GM21576 (cell line): ENCODE measurements around the gene INF2.
"Not testable (repeated sequence)": the region's sequence is repeated elsewhere in the genome, so short reads cannot be mapped to it uniquely, and the experiment has no call there.

ENCODE experiments used
- ATAC-seq: cut with Tn5 transposase; IDR thresholded peaks from one replicate; pipeline ENCODE4 v1.9.1; 2021; ENCODE audit warnings: mild to moderate bottlenecking, moderate library complexity; ENCODE audit not compliant: unreplicated experiment

INF2 gene

DNA sequence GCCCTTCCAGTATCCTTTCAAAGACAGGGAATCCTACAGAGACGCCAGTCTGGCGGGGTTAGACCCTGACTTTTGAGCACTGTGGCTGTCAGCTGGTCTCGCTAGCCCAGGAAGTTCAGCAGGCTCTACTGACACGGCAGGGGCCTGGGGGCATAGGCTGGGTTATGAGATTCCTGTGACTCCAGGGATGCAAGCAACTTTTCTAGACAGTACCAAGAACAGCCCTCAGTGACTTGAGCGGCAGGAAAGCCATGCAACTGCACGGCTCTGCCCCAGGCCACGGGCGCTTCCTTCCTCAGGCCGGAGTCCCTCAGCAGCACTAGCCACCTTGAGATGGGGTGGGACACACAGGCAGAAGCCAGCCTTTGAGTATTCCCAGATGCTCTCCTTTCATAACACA lies 58.5 kb downstream of the INF2 start:
- no peak for ATAC-seq

DNA sequence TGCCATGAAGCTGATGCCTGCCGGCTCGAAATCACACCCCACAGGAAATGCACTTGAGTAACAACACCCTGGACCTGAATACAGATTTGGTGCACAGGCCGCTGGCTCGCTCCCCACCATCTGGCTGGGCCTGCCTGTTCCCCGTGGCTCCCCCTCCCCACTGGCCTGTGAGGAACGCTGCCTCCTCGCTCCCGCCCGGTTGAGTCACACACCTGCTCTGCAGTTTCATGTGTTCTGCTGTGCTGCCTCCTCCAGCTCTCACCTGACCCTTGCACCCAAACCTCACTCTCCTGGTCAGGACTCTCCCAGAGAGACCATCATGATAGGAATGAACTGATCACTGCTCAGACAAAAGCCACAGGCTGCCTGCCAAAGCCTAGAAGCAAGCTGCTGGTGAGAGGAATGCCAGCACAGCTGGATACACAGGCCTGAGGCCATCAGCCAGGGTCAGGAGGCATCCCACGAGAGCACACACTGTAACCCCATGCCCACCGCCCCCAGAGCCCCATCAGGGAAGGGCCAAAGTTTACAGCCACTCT lies 59.8 kb downstream of the INF2 start:
- no peak for ATAC-seq

DNA sequence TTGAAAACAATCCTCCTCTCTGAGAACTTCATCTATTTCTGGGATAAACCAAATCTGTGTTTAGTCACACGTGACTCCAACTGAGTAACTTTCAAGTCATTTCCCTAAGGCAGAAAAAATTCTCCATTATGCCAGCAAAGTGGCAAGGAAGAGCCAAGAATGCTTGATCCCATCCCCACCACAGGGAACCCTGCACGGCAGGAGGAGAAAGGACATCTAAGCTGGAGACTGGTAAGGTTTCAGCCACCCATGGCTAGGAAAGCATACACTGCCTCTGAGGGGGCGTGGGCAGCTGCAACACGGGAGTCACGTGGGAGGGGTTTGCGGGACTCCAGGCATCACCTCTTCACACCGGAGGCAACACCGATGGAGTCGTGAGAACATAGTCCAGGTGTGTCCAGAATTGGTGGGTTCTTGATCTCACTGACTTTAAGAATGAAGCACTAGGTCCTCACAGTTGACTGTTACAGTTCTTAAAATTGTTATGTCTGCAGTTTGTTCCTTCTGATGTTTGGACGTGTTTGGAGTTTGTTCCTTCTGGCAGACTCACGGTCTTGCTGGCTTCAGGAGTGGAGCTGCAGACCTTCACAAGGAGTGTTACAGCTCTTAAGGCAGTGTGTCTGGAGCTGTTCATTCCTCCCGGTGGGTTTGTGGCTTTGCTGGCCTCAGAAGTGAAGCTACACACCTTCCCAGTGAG lies 60.8 kb downstream of the INF2 start:
- no peak for ATAC-seq

DNA sequence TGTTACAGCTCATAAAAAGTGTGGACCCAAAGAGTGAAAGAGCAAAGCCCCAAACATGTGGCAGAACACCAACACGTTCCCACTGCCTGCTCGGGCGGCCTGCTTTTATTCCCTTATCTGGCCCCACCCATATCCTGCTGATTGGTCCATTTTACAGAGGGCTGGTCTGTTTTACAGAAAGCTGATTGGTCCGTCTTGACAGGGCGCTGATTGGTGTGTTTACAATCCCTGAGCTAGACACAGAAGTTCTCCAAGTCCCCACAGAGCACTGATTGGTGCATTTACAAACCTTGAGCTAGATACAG lies 61.3 kb downstream of the INF2 start:
- ATAC-seq, result not testable (repeated sequence)

DNA sequence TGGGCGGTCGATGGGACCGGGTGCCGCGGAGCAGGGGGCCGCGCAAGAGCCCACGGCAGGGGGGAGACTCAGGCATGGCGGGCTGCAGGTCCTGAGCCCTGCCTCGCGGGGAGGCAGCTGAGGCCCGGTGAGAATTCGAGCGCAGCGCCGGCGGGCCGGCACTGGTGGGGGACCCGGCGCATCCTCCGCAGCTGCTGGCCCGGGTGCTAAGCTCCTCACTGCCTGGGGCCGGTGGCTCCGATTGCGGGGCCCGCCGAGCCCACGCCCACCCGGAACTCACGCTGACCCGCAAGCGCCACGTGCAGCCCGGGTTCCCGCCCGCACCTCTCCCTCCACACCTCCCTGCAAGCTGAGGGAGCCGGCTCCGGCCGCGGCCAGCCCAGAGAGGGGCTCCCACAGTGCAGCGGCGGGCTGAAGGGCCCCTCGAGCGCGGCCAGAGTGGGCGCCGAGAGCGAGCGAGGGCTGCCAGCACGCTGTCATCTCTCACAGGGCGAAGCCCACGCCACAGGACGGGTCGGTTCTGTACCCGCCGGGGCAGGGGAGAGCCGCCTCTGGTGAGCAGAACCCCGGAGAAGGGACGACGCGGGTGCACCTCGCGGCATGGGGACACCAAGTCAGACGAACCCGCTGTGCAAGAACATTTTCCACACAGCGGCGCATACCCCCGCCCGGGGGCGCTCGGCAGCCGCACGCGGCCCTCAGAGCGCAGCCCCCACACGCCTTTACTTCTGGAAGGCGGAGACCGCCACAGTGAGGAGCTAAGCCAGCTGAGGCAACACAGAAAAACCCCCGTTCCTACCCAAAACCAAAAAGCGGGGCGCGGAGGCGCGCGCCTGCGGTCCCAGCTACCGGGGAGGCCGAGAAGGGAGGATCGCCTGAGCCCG lies 62.4 kb downstream of the INF2 start:
- no peak for ATAC-seq

DNA sequence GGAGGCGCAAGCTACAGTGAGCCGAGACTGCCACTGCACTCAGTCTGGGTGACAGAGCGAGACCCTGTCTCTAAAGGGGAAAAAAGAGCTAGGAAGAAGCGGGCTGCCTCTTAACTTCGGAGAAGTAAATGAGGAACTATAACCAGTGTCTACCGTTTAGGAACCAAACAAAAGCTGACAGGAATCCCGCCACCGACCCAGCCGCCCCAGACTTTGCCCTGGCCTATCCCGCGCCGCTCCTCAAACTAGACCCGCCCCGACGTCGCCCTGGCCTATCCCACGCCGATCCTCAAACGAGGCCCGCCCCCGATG lies 63.0 kb downstream of the INF2 start:
- ATAC-seq, result peak; percentile 87

DNA sequence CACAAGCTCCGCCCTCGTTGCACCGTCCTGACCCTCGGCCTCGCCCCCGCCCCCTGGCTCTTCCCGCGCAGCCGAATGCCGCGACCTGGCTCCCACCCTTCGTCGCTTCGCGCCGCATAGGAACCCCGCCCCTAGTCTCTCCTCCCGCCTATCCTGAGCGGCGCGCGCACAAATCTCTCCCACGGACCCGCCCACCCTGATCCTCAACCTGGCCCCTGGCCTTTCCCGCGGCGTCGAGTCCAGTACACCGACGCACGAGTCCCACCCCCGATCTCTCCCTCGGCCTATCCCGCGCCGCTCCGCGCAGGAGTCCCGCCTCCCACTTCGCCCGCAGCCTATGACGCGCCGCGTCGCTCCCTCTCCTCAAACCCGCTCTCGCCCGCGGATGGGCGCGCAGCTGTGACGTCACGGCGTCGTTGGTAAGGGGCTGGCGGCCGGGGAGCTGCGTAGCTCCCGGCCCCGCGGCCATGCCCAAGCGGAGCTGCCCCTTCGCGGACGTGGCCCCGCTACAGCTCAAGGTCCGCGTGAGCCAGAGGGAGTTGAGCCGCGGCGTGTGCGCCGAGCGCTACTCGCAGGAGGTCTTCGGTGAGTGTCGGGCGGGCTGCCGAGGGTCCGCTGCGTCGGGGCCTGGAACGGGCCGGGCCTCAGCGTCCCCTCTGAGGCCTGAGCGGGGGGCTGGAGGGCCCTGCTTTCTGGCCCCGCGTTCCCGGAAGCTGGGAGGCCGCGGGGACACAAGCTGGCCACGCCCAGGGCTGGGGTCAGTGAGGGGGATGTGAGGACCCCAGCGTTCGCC lies 63.5 kb downstream of the INF2 start, which contains the start of gene SIVA1:
Gene SIVA1, plus strand, starts transcription at position 413 of the 793 bp plus-strand sequence. Its CDS starts 55 bp downstream, at position 468.
- peak; percentile 86 for ATAC-seq

DNA sequence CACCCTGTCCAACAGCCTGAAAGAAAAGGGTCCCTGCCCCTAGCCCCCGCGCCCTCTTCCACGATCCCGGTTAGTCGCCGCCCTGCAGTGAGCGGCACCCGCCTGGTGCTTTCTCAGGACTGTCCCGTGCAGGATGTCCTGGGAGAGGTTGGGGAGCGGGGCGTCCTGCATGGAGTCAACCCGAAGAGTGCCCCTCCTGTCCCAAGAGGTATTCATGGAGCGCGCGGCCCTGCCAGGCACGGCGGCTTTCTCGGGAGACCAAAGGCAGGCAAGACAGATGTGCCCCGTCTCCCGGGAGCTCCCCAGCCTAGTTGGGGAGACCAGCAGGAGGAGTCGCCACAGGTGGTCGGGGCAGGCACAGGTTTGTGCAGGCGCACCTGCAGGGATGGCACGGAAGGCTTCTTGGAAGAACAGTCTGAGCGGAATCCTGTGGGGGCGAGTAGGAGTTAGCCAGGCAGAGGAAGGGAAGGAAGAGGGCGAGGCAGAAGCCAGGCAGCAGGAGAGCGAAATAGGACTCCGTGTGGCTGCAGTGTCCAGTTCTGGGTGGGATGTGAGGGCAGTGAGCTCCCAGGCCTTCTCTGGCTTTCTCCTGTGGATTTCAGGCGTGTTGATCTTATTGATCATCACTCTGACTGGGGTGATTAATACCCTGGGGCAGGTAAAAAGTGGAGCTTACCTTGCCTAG lies 64.3 kb downstream of the INF2 start:
- ATAC-seq, result no peak

DNA sequence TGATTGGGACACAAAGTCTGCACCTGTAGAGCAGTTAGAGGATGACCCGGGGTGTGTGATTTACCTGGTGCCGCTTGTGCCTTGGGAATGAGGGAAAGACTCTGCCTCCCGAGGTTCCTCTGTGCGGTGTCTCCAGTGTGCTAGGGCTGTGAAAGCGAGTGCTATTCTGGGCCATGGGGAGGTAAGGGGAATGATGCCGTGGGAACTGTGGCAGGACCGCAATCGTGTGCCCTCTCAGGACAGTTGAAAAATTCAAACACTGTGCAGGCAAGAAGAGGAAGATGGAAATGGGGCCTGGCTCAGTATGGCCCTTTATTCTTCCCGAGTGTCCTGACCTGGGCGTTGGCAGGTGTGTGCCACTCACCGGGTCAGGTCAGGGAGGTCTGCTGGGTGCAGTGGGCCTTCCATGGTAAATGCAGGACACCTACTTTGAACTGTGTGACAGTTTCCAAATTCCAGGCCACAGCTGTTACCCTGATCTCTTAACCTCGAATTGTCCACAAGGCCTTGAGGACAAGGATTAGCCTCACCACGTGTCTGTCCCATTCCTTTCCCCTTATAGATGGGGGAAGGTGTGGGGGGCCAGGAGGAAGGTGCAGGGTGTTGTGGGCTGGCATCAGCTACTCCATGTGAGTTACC lies 64.9 kb downstream of the INF2 start:
- no peak for ATAC-seq

DNA sequence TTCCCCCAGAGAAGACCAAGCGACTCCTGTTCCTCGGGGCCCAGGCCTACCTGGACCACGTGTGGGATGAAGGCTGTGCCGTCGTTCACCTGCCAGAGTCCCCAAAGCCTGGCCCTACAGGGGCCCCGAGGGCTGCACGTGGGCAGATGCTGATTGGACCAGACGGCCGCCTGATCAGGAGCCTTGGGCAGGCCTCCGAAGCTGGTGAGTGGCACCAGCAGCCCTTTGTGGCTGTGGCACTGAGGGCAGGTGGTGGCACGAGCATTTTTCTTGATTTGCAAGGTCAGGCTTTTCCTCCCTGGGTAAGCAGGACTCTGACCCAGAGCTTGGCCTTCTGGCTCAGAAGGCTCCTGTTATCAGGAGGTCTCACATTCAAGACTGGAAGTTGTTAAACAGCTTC lies 66.2 kb downstream of the INF2 start:
- no peak for ATAC-seq

DNA sequence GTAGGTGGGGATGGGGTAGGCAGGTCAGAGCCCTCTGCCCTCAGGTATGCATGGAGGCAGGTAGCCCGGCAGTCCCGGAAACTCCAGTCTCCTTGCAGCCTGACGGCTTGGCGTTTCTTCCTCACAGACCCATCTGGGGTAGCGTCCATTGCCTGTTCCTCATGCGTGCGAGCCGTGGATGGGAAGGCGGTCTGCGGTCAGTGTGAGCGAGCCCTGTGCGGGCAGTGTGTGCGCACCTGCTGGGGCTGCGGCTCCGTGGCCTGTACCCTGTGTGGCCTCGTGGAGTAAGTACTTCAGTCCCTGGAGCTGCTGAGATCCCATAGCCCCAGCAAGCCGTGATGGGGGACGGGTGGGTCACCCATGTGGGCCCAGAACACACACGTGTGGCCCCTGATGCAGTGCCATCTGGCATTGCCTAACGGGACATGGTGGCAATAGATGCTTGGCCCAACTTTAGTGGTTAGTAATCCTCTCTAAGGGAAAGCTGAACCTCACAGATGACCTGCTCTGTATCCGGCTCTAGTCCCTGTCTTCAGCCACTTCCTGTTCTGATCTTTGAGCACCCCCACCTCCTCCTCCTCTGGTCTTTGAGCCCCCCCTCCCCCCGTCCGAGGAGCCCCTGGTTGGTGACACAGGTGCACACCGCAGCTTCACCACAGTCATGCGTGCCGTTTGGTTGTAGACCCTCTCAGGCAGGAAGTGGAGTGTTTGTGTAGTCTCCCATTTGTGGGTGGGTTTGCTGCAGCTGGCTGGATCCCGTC lies 67.2 kb downstream of the INF2 start:
- ATAC-seq, result no peak

DNA sequence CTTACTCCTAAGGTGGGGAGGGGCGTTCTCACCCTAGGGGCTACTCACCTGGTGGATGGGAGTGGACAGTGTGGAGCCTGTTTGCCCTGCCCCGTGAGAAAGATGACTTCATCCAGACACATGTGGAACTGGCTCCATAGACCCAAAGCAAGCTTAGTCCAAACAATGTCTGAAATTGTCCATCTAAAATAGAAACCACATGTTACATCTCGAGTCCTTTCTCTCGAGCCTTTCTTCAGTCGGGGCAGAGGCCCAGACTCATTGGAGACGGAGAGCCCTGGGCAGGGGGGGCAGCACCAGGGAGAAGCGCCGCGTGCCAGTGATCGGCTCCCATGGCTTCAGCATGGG lies 67.8 kb downstream of the INF2 start:
- ATAC-seq, result no peak

DNA sequence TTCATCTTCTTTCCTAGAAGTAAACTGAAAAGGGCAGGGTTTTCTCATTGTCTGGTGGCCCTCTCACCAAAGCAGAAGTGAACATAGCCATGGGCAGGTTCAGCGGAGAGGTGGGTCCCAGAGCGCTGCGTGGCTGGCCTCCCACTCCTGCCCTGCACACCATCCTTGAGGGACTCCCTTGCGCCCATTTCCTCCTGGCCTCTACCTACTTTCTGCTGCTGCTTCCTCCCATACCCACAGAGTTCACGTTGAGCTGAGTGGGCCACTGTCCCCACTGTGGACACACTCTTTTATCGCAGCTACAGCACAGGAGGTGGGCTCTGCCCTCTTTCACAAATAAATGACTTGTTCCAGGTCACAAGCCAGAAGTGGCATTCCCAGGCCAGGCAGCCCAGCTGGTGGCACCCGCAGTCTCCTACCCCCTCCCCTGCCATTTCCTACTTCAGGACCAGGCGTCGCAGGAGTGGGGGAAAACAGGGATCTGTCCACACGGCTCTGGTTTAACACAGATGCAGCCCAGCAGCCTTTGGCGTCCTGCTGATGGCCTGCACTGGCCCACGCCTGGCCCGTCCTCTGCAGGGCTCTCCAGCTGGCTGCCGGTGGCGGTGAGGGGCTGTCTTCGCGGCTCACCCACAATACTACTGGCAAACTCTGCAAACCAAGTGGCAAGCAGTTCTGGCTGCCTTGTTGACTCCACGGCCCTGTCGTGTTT lies 68.4 kb downstream of the INF2 start:
- no peak for ATAC-seq

DNA sequence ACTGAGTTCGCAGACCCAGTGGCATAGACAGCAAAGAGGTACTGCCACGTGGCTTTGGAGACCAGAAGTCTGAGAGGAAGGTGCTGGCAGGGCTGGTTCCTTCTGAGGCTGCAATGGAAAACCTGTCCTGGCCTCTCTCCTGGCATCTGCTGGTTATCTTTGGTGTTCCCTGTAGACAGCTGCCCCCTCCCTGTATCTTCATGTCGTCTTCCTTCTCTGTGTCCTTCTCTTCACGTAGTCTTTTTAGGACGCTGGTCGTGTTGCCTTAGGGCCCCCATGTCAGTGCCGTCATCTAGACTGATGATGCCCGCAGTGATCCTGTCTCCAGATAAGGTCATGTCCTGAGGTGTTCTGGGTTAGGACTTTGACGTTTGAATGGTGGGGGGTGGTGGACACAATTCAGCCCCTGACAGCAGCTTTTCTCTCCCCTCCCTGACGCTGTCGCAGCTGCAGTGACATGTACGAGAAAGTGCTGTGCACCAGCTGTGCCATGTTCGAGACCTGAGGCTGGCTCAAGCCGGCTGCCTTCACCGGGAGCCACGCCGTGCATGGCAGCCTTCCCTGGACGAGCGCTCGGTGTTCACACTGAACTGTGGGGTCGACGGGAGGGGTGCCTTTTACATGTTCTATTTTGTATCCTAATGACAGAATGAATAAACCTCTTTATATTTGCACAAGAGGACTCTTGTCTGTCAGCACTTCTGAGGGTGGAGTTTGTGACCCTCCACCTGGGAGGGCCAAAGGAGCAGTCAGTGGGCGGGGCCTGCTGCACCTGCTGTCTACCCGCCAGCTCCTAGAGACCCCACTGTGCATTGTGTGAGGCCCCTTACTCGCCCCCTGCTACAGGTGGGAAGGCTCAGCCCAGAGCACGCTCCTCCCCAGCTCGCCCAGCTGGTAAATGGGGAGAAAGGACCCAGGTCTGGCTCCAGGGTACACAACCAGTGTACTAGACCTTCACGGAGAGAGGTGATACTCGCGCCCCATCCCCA lies 69.9 kb downstream of the INF2 start:
- no peak for ATAC-seq

DNA sequence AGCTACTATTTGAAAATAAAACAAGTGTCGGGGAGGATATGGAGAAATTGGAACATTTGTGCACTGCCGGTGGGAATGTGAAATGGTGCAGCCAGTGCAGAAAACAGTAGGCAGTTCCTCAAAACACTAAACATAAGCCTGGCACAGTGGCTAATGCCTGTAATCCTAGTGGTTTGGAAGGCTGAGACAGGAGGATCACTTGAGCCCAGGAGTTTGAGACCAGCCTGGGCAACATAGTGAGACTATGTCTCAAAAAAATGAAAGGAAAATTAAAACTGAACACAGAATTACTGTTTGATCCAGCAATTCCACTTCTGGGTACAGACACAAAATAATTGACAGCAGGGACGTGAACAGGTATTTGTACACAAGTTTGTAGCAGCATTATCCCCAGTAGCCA lies 76.1 kb downstream of the INF2 start:
- ATAC-seq, result no peak

DNA sequence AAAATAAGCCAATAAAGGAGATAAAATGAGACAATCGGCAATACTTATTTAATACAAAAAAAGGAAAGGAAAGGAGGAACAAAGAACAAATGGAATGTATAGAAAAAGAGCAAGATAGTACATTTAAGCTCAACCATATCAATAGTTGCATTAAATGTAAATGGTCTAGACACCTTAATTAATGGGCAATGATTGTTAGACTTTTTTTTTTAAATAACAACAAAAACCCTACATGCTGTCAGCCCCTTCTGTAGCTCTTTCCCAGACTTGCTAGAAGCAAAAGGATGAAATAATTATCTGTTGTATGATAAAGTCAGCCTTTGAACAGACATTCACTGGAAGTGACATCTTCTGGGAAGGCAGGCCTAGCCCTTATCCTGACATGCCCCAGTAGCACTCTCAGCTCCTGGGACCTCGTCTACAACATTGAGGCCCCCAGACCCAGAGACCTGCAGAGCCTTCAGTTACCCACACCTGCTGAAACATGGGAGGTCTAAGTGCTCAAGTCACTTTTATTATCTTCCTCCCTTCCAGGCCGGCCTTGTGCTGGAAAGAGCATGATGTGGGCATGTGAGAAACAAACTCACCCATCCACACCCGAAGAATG lies 76.9 kb downstream of the INF2 start:
- no peak for ATAC-seq

DNA sequence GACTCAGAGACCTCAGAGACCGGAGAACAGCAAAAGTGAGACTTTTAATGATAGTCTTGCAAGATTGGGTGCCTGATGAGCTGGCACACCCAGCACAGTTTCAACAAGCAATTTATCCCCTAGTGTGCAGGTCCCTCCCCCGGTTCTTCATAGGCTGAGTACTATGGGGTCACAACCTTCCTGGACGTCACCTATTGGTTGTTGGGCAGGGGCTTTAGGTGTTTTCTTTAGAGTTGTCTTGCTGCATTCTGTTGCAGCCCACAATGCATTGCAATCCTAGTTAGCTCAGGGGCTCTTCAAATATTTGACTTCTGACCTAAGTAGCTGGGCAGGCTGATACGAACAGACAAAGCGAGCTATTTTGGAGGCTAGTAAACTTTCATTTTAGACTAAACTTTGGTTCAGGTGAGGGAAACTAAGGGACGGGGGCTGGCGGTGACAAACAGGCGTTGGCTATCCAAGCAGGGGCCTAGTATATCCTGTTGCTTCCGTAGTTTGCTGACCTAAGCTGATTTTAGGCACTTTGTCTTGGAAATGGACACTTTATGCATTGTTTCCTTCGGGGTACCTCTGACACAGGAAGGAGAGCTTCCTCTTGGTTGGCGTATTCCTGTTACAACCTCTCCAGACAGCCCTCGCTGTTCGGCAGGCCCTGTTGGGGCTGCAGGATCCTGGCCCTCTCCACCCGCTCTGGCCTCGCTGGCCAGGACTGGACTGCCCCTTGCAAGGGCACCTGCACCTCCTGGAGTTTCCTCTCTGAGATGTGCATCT lies 77.6 kb downstream of the INF2 start:
- no peak for ATAC-seq
